ENCODE measurements around the gene MTR.
"Not testable (repeated sequence)": the region's sequence is repeated elsewhere in the genome, so short reads cannot be mapped to it uniquely, and the experiment has no call there.

Gene MTR

GRCh38 chr1:236835491-236835890, 40.4 kb downstream of the MTR start:
- no peak for DNase-seq

GRCh38 chr1:236836157-236836556, 41.1 kb downstream of the MTR start:
- DNase-seq, result no peak

GRCh38 chr1:236837115-236837514, 42.0 kb downstream of the MTR start:
- DNase-seq, result no peak

- no peak for DNase-seq
Observed at GRCh38 chr1:236837897-236838296, 42.8 kb downstream of the MTR start.

GRCh38 chr1:236841341-236841740, 46.2 kb downstream of the MTR start:
- no peak for DNase-seq

- DNase-seq, result no peak
Observed at GRCh38 chr1:236844499-236845271, 49.6 kb downstream of the MTR start.

GRCh38 chr1:236845830-236846229, 50.7 kb downstream of the MTR start:
- no peak for DNase-seq

GRCh38 chr1:236848274-236848923, 53.3 kb downstream of the MTR start:
- no peak for DNase-seq

- peak; percentile 5 to 29 for DNase-seq
Observed at GRCh38 chr1:236850077-236850979, 55.2 kb downstream of the MTR start.

- DNase-seq, result no peak
Observed at GRCh38 chr1:236851871-236852270, 56.8 kb downstream of the MTR start.

- no peak for DNase-seq
Observed at GRCh38 chr1:236853921-236854604, 59.0 kb downstream of the MTR start.

- DNase-seq, result no peak
Observed at GRCh38 chr1:236854605-236854983, 59.5 kb downstream of the MTR start.

GRCh38 chr1:236856649-236857048, 61.6 kb downstream of the MTR start:
- DNase-seq, result not testable (repeated sequence)

- no peak for DNase-seq
Observed at GRCh38 chr1:236858165-236858564, 63.1 kb downstream of the MTR start.

GRCh38 chr1:236860101-236860500, 65.0 kb downstream of the MTR start:
- DNase-seq, result no peak

- no peak for DNase-seq
Observed at GRCh38 chr1:236860674-236861073, 65.6 kb downstream of the MTR start.

- no peak for DNase-seq
Observed at GRCh38 chr1:236861560-236862218, 66.6 kb downstream of the MTR start.

- no peak for DNase-seq
Observed at GRCh38 chr1:236862219-236862591, 67.1 kb downstream of the MTR start.

GRCh38 chr1:236862615-236863211, 67.6 kb downstream of the MTR start:
- no peak for DNase-seq

GRCh38 chr1:236864211-236864610, 69.1 kb downstream of the MTR start:
- no peak for DNase-seq

GRCh38 chr1:236864996-236865817, 70.1 kb downstream of the MTR start:
- DNase-seq, result no peak
